ENCODE data around the gene NTNG2.
A peak's percentile ranks its signal among the peaks of the same experiment; 100 is the strongest.

The NTNG2 gene

DNA sequence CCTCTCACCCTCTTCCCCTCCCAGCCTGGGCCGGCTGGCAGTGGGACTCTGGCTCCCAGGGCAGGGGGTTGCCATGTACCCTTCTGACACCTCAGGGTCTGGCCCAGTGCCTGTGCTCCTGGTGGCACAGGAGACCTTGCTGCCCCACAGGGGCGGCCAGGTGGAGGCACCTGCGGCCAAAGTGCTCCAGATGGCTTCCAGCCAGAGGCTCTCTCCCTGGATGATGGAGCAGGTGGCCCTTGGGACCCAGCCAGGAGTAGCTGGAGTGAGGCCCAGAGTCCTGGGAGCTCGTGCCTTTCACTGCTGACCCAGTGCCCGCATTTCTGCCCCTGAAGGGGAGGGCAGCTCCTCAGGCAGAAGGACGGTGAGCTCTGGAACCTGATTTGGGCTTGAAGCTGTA, 87.3 kb downstream of the NTNG2 start:
- no peak for DNase-seq (ENCODE audit: extremely low read depth in 1 of 2, low read depth in 1 of 2)

DNA sequence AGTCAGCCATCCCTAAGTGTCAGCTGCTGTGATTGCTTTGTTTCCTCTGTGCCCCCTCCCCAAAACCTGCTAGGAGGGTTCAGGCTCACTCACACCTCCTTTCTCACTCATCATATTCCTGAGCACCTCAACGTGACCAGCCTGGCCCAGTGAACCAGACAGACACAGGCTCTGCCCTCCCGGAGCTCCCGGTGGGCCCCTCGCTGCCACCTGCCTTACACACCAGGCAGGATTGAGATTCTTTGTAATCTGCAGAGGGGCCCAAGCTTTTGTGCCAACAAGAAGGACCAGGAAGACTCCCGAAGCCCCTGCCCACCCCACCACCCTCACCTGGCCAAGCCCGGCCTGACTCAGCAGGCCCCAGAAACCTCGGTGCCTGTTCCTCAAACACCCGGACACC, 87.8 kb downstream of the NTNG2 start:
- no peak for DNase-seq (ENCODE audit: extremely low read depth in 1 of 2, low read depth in 1 of 2)

DNA sequence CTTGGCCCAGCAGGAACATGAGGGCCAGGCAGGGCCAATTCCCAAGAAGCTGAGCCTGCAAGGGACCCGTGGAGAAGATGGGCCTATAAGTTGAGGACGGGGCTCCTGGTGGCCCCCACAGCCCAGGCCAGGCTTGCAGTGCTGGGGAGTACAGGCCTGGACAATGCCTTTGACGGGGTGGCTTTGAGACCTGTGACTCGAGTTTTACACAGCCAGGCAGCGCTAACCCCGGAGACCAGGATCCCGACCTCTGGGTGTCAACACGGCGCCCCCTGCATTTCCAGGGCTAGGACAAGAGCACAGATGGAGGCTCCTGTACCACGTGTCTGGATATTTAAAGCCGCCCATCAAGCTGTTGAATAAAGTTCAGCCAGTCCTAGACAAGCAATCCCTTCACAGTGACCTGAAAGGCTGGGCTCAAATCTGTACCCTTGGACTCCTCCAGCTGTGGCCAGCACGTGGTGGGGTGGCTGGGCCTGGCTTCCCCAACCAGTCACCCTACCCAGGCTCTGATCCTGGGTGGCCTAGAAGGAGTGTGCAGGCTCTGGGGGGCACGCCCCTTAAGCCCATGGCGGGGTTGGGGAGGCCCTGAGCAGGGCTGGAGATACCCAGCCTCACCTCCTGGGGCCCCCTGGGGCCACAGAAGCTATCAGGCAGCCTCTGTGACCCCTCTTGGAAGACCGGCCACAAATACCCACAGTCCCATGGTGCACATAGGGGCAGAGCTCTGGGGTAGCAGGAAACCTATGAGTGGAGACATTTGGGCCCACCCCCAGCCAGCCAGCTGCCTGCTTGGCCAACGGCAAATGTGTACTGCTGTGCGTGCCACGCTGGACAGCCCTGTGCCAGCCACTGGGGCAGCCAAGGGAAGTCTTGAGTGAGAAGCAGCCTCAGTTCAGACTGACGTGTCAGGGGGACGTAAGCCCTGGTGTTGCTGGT, 88.7 kb downstream of the NTNG2 start:
- DNase-seq (ENCODE audit: extremely low read depth in 1 of 2, low read depth in 1 of 2) = no peak

DNA sequence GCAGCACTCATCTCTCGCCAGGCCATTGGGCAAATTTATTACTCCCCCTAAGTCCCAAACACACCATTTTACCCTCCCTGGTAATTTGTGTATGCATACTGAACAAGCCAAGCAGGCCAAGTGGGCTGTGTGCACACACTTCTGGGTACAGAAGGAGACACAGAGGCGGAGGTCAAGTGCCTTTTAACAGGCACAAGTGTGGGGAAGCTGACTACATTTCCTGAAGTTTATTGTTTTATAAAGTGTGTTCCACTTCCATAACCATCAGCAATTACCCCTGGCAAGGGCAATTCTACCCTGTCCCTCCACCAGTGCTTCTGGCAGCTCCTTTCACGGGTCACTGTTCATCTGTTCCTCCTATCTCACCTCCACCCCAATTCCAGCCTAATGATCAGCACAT, 99.0 kb downstream of the NTNG2 start:
- DNase-seq (ENCODE audit: extremely low read depth in 1 of 2, low read depth in 1 of 2) = no peak

DNA sequence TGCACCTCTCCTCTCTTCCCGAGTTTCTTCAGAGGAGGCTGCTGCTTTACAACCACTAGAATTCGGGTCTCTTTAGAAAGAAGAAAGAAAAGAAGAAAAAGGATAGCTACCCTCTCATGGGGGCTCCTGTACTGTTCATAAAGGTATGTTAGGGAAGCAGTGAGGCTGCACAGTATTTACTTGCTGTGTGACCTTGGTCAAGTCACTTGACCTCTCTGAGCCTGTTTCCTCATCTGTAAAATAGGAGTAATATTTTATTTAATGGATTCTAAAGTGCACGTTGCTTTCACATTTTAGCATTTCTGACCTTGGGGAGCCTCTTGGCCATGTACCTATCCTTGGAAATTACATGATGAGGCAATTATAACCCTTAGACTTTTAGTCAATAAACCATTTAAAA, 104.2 kb downstream of the NTNG2 start:
- DNase-seq (ENCODE audit: extremely low read depth in 1 of 2, low read depth in 1 of 2) = no peak

DNA sequence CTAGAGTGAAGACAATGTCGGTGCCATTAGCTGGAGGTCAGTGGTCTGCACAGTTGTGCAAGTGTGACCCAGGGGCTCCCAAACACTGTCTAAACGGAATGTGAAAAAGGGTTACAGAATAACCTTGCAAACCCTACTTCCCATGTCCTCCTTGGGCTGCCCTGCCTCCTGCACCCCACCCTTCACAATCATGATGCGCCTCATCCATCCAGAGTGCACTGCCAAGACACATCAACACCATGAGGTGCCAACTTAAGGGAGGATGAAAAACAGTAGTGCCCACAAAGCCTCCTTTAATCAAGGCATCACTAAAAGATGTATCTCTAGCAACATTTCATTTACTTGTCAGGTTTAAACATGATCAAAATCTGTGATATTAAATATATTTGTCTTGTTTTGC, 105.8 kb downstream of the NTNG2 start:
- DNase-seq (ENCODE audit: extremely low read depth in 1 of 2, low read depth in 1 of 2) = no peak

DNA sequence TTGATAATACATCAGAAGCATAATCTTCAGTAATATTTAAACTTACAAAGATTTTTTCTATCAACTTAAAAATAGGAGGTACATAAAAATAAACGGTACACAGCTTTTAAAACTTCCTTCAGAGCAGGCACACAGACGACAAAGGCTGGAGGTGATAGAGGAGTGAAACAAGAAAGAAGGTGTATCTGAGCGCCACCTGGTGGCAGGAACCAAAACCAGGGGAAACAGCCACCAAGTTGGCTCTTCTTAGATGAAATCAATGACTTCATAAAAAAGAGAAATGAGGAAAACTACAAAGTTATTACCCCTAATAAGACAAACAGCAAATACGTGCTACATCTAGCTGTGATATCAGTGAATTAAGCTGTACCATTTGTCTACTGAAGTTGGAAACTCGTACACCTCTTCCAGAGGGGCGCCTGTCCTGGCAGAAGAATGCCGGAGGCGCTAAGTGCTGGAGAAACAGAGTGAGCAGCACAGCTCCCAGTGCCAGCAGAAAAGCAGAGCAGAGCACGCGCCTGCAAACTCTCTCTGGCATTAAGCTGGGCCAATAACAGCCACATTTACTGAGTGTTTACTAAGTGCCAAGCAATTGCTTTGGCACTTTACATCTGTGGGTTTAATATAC, 107.0 kb downstream of the NTNG2 start:
- DNase-seq (ENCODE audit: extremely low read depth in 1 of 2, low read depth in 1 of 2) = peak; percentile 29 to 50

DNA sequence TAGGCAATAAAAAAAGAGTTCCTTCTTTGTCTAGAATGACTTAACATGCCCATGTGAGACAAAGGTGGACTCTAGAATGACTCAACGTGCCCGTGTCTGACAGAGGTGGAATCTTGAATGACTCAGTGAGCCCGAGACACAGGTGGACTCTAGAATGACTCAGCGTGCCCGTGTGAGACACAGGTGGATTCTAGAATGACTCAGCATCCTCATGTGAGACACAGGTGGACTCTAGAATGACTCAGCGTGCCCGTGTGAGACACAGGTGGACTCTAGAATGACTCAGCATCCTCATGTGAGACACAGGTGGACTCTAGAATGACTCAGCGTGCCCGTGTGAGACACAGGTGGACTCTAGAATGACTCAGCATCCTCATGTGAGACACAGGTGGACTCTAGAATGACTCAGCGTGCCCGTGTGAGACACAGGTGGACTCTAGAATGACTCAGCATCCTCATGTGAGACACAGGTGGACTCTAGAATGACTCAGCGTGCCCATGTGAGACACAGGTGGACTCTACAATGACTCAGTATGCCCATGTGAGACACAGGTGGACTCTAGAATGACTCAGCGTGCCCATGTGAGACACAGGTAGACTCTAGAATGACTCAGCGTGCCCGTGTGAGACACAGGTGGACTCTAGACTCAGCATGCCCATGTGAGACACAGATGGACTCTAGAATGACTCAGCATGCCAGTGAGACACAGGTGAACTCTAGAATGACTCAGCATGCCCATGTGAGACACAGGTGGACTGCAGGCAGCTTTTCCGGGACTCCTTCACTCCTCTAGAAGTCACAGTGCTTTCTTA, 108.1 kb downstream of the NTNG2 start:
- peak in 1 of 2 donors; percentile 37 for DNase-seq (ENCODE audit: extremely low read depth in 1 of 2, low read depth in 1 of 2)

DNA sequence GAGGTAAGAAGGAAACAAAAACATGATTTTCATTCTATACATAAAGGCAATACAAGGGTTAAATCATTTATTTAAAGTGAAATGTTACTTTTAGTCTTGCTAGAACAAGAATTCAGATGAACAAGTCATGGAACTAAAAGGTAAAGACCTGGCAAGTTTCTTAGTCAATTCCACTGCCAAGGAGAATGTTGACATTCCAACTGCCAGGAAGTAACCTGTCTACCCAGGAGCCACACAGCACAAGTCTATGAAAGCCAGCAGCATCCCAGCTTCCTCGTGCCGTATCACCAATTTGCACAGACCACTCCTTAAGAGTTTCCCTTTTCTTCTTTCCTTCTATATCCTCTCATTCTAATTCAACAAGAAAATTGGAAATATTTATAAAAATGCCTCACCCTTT, 113.0 kb downstream of the NTNG2 start:
- DNase-seq (ENCODE audit: extremely low read depth in 1 of 2, low read depth in 1 of 2) = no peak

DNA sequence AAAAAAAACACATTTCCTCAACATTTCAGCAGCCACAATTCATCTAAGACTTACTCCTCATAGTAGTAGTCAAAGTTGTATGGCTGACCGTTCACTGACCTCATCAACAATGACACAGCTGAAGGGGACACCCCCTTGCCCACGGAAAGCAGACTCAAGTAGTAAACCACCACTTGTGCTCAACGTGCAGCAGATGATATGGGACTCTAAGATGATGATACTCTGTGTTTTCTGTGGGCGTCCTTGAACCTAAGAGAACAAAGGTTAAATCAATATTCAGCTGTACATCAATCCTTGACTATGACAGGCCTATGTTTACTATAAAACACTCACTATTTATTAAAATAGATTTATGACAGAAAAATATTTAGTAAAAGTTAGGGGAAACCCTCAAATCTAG, 121.3 kb downstream of the NTNG2 start:
- DNase-seq (ENCODE audit: extremely low read depth in 1 of 2, low read depth in 1 of 2) = no peak

DNA sequence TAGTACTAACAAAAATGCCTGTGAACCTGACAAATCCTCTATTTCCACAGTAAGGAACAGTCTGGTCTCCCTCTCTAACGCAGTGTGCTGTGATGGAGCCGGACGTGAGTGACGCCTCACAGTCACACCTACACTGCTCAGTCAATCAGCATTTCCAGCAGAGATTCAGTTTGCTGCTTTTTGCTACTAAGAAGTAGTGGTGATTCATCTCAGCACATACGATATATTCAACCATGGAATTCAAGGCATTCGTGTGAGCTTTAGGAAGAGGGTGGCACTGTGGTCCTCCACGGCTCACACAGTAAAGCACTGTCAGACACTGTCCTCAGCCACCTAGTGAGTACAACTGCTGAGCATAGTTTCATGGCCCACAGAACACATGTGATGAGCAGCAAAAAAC, 122.0 kb downstream of the NTNG2 start:
- no peak for DNase-seq (ENCODE audit: extremely low read depth in 1 of 2, low read depth in 1 of 2)

DNA sequence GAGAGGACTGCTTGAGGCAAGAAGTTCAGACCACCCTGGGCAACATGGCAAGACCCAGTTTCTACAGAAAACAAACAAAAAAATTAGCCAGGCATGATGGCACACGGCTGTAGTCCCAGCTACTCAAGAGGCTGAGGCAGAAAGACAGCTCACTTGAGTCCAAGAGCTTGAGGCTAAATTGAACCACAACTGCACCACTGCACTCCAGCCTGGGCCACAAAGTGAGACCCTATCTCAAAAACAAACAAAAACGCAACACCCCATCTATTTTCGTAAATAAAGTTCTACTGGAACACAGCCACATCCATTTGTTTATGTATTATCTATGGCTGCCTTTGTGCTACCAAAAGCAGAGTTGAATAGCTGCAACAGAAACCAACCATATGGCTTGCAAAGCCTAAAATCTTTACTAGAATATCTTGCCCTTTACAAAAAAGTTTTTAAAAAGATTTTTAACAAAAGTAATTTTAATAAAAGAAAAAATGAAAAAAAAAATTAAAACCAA, 125.5 kb downstream of the NTNG2 start:
- no peak for DNase-seq (ENCODE audit: extremely low read depth in 1 of 2, low read depth in 1 of 2)

DNA sequence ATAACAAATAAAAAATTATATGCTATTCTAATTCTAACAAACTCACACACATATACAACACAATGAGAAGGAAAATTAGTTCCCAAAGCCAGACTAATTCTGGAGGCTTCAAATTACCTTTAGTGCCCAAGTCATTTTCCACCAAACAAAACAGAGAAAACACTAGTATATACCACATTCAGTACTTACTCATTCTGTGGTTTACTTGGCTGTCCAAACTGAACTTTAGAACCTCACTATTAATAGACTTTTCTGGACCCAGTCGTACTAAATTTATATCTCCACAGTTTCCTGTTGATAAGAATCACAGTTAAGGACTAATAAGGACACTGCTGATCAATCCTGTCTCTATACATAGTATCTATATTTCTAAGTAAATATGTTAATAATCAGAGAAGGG, 126.5 kb downstream of the NTNG2 start:
- no peak for DNase-seq (ENCODE audit: extremely low read depth in 1 of 2, low read depth in 1 of 2)

DNA sequence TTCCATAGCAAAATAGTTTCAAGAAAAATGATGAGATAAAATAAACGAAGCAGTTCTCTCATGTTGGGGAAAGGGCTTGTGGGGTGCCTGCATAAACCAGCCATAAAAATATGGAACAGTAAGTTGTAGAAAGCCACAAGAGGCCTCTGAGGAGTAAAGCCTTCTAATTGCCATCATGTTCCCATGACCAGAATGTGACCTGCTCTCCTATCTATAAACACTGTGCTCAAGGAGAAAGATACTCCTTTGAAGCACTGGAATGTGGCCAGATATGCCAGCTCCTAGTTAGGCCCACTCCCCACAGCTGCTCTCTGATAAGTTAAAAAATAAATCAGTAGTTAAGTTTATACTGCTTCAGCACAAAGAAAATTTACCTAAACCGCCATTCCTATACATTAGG, 127.1 kb downstream of the NTNG2 start:
- no peak for DNase-seq (ENCODE audit: extremely low read depth in 1 of 2, low read depth in 1 of 2)

DNA sequence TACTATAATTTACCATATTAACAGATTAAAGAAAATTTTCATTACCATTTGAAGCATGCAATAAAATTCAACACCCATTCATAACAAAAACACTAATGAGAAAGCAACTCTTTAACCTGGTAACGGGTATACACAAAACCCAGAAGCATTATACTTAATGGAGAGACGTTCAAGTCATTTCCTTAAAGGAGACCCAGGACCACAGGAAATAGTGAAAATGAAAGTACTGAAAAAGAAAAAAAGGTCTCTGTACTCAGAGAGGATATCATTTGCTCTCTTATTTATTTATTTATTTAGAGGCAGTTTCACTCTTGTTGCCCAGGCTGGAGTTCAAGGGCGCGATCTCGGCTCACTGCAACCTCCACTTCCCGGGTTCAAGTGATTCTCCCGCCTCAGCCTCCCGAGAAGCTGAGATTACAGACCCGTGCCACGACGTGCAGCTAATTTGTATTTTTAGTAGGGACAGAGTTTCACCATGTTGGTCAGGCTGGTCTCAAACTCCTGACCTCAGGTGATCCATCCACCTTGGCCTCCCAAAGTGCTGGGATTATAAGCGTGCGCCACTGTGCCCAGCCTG, 131.4 kb downstream of the NTNG2 start:
- no peak for DNase-seq (ENCODE audit: extremely low read depth in 1 of 2, low read depth in 1 of 2)
